ENCODE results near the gene S100A2. TPM values are rescaled to one million over a fixed set of nuclear protein-coding genes. Genes with fewer than 3 reads are reported as not detected.
"Not testable (repeated sequence)": the region's sequence is repeated elsewhere in the genome, so short reads cannot be mapped to it uniquely, and the experiment has no call there.

S100A2 gene
- total RNA-seq, 1 experiment from 2014 or later: 5.6 TPM

- DNase-seq (ENCODE audit: extremely low read depth, low read depth): no peak
Measured at GRCh38 chr1:153592748-153593147, 27.1 kb upstream of the S100A2 start.

- DNase-seq (ENCODE audit: extremely low read depth, low read depth): no peak
Measured at GRCh38 chr1:153588482-153588881, 22.8 kb upstream of the S100A2 start.

DNA sequence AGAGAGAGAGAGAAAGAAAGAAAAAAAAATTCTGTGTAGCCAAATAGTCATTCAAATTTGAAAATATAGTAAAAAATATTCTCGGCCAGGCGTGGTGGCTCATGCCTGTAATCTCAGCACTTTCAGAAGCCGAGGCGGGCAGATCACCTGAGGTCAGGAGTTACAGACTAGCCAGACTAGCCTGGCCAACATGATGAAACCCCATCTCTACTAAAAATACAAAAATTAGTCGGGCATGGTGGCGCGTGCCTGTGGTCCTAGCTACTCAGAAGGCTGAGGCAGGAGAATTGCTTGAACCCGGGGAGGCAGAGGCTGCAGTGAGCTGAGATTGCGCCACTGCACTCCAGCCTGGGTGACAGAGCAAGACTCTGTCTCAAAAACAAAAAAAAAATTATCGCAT is 22.4 kb upstream of the S100A2 start:
- not testable (repeated sequence) for DNase-seq (ENCODE audit: extremely low read depth, low read depth)

GRCh38 chr1:153587314-153587713 is 21.7 kb upstream of the S100A2 start:
- no peak for DNase-seq (ENCODE audit: extremely low read depth, low read depth)

DNA sequence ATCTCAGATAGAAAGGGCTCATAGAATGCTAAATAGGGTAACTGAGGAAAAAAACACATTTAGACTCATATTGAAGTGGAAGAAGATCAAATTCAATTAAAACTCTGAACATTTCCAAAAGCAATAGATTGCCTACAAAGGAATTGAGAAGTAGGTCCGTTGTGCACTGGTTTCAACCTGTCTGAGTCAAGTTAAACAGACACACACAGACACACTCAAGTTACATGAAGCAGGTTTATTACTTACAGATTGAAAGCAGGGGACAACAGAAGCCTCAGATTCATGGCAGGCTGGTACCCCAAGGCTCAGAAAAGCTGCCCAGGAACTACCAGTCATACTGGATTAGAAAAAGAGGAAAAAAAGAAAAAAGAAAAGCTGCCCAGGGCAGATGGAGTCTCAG is 20.7 kb upstream of the S100A2 start:
- DNase-seq (ENCODE audit: extremely low read depth, low read depth): no peak

GRCh38 chr1:153585006-153585405 is 19.4 kb upstream of the S100A2 start:
- no peak for DNase-seq (ENCODE audit: extremely low read depth, low read depth)

DNA sequence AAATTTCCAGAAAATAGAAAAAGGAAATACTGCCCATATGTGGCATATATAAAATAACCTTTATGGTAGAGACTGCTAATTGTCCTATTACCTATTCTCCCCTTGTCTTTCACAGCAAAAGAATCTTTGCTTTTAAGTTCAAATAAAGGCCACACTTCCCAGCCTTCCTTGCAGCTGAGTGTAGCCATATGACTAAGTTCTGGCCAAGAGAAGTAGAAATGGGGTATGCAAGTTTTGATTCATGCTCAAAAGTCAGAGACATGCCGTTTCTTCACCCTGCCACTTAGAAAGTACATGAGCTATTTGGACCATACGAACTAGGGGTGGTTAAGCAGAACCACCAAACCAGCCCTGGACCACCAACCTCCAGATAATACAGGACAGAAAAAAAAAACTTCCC is 18.3 kb upstream of the S100A2 start:
- DNase-seq (ENCODE audit: extremely low read depth, low read depth): no peak

DNA sequence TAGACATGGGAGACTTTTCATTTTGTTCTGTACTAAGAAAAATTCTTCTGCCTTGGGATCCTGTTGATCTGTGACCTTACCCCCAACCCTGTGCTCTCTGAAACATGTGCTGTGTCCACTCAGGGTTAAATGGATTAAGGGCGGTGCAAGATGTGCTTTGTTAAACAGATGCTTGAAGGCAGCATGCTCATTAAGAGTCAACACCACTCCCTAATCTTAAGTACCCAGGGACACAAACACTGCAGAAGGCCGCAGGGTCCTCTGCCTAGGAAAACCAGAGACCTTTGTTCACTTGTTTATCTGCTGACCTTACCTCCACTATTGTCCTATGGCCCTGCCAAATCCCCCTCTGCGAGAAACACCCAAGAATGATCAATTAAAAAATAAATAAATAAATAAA is 17.9 kb upstream of the S100A2 start:
- not testable (repeated sequence) for DNase-seq (ENCODE audit: extremely low read depth, low read depth)

GRCh38 chr1:153582836-153583235 is 17.2 kb upstream of the S100A2 start:
- not testable (repeated sequence) for DNase-seq (ENCODE audit: extremely low read depth, low read depth)

- DNase-seq (ENCODE audit: extremely low read depth, low read depth): no peak
Measured at GRCh38 chr1:153578936-153579335, 13.3 kb upstream of the S100A2 start.

DNA sequence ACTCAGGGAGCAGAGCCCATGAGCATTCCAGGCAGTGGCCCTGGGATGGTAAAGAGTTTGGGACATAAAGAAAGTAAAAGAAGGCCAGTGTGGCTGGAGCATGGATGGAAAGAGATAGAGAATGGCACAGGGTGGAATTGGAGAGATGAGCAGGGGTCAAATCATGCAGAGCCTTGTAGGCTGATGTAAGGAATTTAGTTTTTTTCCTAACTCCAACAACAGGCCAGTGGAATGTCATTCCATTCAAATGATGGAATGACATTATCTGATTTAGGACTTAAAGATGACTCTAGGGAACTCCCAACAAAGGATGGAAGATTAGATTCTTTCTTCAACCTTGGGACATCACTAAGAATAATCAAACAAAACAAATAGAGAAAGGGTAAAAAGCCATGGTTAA is 12.8 kb upstream of the S100A2 start:
- no peak for DNase-seq (ENCODE audit: extremely low read depth, low read depth)

- no peak for DNase-seq (ENCODE audit: extremely low read depth, low read depth)
Measured at GRCh38 chr1:153577624-153578051, 12.0 kb upstream of the S100A2 start.

- DNase-seq (ENCODE audit: extremely low read depth, low read depth): no peak
Measured at GRCh38 chr1:153577138-153577537, 11.5 kb upstream of the S100A2 start.

- DNase-seq (ENCODE audit: extremely low read depth, low read depth): not testable (repeated sequence)
Measured at GRCh38 chr1:153575497-153575896, 9.9 kb upstream of the S100A2 start.

GRCh38 chr1:153575081-153575491 is 9.4 kb upstream of the S100A2 start:
- DNase-seq (ENCODE audit: extremely low read depth, low read depth): not testable (repeated sequence)

DNA sequence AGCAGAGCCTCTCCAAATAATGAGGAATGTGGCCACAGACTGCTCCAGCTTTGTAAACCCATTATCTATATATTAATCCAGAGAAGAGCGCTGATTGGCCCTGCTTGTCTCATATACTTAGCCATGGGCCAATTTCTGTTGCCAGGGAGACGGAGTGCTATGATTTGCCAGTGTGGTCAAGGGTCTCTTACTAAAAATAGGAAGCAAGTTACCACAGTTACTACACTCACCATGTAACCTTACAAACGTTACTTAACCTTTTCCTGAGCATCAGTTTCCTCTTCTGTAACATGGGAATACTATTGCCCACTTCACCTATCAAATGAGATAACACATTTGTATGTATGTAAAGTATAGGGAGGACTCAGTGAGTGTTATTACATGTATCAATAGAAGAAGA is 7.7 kb upstream of the S100A2 start:
- DNase-seq (ENCODE audit: extremely low read depth, low read depth): no peak

DNA sequence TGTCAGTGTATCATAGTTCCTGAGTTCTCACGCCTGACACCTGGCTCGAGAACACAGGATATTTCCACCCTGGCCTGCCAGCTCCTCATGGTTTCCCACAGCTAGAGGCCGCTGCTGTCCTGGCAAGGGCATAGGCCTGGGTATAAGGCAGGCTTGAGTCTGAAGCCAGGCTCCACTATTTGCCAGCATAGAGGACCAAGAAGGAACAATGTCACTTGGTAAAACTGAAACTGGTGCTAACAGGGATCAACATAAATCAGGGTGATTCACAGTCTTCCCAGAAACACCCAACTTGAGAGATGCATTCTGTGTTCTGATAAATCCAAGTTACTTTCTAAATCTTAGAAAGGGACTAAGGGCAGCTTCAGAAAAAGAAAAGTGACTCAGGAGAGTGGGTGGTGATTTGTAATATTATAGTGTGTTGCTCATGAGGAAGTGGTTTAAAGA is 6.9 kb upstream of the S100A2 start:
- peak; percentile 88 for DNase-seq (ENCODE audit: extremely low read depth, low read depth)

DNA sequence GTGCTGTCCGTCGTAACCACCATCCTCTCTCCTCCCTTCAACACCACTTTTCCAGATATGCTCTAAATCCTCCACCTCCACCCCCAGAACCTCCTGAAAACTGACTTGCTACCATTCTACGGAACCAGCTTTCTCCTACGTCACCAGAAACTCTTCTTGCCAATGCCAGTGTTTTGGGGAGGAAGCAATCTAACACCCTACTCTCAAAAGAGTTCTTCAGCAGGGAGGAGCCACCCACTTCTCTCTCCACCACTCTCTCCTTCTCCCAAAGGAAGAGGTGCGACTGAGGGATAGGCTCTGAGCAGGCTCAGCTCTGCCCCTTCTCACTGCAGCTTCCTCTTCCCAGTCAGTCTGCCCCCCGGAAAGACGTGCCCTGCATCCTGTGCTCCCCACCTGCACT is 6.1 kb upstream of the S100A2 start:
- no peak for DNase-seq (ENCODE audit: extremely low read depth, low read depth)

DNA sequence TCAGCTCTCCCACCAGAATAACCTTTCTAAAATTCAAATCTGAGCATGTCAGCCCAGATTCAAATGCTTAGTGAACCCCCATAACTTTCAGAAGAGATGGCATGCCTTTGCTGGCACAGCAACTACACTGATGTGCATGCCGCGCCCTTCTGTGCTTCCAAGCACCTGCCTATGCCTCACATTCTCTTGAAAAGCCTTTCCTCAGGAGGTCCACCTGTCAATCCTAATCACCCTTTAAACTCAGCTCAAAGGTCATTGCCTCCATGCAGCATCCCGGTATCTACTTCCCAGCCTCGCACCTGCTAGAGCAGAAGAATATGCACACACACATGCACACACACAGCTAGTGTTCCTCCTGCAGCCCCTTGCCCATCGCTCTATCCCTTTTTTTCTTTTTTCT is 5.2 kb upstream of the S100A2 start:
- no peak for DNase-seq (ENCODE audit: extremely low read depth, low read depth)

GRCh38 chr1:153569465-153569864 is 3.8 kb upstream of the S100A2 start:
- no peak for DNase-seq (ENCODE audit: extremely low read depth, low read depth)

- DNase-seq (ENCODE audit: extremely low read depth, low read depth): peak; percentile 93
Measured at GRCh38 chr1:153568367-153569099, 2.9 kb upstream of the S100A2 start.

DNA sequence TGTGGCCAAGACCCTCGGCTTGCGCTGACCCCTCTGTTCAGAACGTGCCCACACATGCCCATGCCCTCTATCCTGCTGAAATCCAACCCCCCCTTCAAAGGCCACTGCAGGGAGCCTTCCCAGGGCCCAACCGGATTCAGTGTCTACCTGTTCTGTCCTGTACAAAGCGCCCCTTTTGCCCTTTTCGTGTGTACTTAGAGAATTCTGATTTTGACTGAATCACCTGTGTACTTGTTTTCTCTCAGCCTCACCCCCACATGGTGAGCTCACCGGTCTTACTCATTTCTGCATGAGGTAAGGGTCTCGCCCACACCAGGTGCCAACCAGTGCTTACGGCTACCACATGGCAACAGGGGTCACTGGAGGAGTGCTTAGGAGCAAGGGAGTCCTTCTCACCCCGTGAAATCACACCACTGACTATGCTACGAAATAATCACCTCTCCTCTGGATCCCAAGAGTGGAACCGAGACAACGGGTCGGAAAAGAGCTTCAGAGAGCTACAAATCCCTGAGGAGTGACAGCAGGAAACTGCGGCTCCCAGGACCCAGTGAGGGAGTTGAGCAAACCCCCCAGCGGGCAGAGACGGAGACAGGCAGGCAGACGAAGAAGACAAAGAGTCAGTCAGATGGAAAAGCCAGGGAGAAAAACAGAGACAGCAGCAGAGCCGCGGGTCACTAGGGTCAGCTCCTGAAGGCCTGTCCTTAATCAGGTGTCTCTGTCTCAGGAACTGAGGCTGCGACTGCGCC is 2.1 kb upstream of the S100A2 start:
- peak; percentile 58 for DNase-seq (ENCODE audit: extremely low read depth, low read depth)

All from NCI-H460 (cell line).